Mucosa of descending colon (tissue), 3 donors: ENCODE measurements around the gene TOX2. TPM values are rescaled to one million over a fixed set of nuclear protein-coding genes. Genes with fewer than 3 reads are reported as not detected.

Experiments used
- ATAC-seq: fragments of 200-7000 bp; cut with Tn5 transposase; one replicate; pipeline ENCODE4 v1.9.1; 2020; ENCODE audit warnings: mild to moderate bottlenecking, moderate library complexity
- DNase-seq, 3 donors: peaks; one replicate each; pipeline ENCODE4 v3.0.0-alpha.2; 2020
- H3K36me3 ChIP-seq: fragments of 200-600 bp; one replicate; pipeline ENCODE4 v1.8.0; 2021; ENCODE audit warnings: low read depth, mild to moderate bottlenecking
- H3K4me1 ChIP-seq: fragments of 200-600 bp; one replicate; pipeline ENCODE4 v1.8.0; 2021; ENCODE audit warnings: low read depth, mild to moderate bottlenecking
- H3K4me3 ChIP-seq: fragments of 200-600 bp; one replicate; pipeline ENCODE4 v1.8.0; 2021; ENCODE audit warnings: mild to moderate bottlenecking
- H3K9me3 ChIP-seq: fragments of 200-600 bp; one replicate; pipeline ENCODE4 v1.8.0; 2021; ENCODE audit warnings: mild to moderate bottlenecking
- CTCF ChIP-seq: fragments of 200-600 bp; IDR thresholded peaks from one replicate; pipeline ENCODE4 v1.8.0; 2022; ENCODE audit warnings: antibody characterized with exemption, mild to moderate bottlenecking
- intact Hi-C, 2 donors: fragments of 100-400 bp; cut with DNase I in 1 of 2; cut with micrococcal nuclease in 1 of 2; formaldehyde crosslinking; loops; one replicate each; pipeline versions ENCODE4 v1.11.0 to v1.11.1; 2022; cut with DNase I, micrococcal nuclease
- total RNA-seq, 3 donors: library from RNA; stranded (reverse); fragmentation: NEBNext Ultra II Directional in 2 of 3; extraction: Animal tissue kit (Norgen Biotek cat#: 25700) in 2 of 3; gene quantifications; one replicate each; pipeline versions ENCODE4 v1.2.1 to v1.2.4, GENCODE V29; 2021 to 2023
- donor health status: DM: no; HTN: no; CAD: no; lungs with moderate emphysema.
- donor health status: DM: no; HTN: no; CAD: no.
- donor health status: DM: no; HTN: yes; CAD: no.

The TOX2 gene
- total RNA-seq, 3 donors from 2014 or later: 2.9 to 6.1 (median 5.5) TPM

- intact Hi-C loops: no loop called here
- DNase-seq (no peak), ATAC-seq (no peak)
- TF ChIP-seq CTCF: no peak
- Histone ChIP-seq H3K4me3 (no peak overlapping the region), H3K9me3 (no peaks in the 10 kb centered on the region), H3K36me3 (no peaks in the 10 kb centered on the region), H3K4me1 (peaks cover 9% of the 10 kb centered on the region)
Observed at GRCh38 chr20:43926287-43927050, 11.8 kb downstream of the TOX2 start.

GRCh38 chr20:43931976-43932375 is 17.3 kb downstream of the TOX2 start:
- intact Hi-C loops: no loop called here
- no peak for TF ChIP-seq CTCF
- Histone ChIP-seq H3K4me1 (peaks cover 3% of the 10 kb centered on the region), H3K4me3 (no peak overlapping the region), H3K9me3 (no peaks in the 10 kb centered on the region), H3K36me3 (no peaks in the 10 kb centered on the region)
- ATAC-seq (no peak), DNase-seq (no peak)

GRCh38 chr20:43934833-43935232 is 20.2 kb downstream of the TOX2 start:
- no peak overlapping the region for H3K4me3 ChIP-seq
- intact Hi-C loops: no loop called here
- TF ChIP-seq CTCF: no peak
- no peaks in the 10 kb centered on the region for H3K9me3 ChIP-seq
- ATAC-seq (no peak), DNase-seq (no peak)
- H3K4me1 ChIP-seq: peaks cover 15% of the 10 kb centered on the region
- H3K36me3 ChIP-seq: no peaks in the 10 kb centered on the region

- DNase-seq (no peak), ATAC-seq (no peak)
- no peaks in the 10 kb centered on the region for H3K9me3 ChIP-seq
- intact Hi-C loops: no loop called here
- H3K4me1 ChIP-seq: peaks cover 20% of the 10 kb centered on the region
- no peaks in the 10 kb centered on the region for H3K36me3 ChIP-seq
- no peak overlapping the region for H3K4me3 ChIP-seq
- no peak for TF ChIP-seq CTCF
Observed at GRCh38 chr20:43936104-43936770, 21.6 kb downstream of the TOX2 start.

GRCh38 chr20:43936805-43937204 is 22.2 kb downstream of the TOX2 start:
- ATAC-seq (no peak), DNase-seq (no peak)
- Histone ChIP-seq H3K4me3 (no peak overlapping the region), H3K9me3 (no peaks in the 10 kb centered on the region), H3K36me3 (no peaks in the 10 kb centered on the region), H3K4me1 (peaks cover 24% of the 10 kb centered on the region)
- intact Hi-C loops: no loop called here
- TF ChIP-seq CTCF: no peak
